Prostate gland (tissue), 2 donors: Measurements from ENCODE around the gene HELB. TPM values are rescaled to one million over a fixed set of nuclear protein-coding genes. Genes with fewer than 3 reads are reported as not detected.

ENCODE experiments used
- DNase-seq: peaks from one replicate; pipeline ENCODE4 v3.0.0-alpha.2; 2019; ENCODE audit warnings: low spot score
- H3K27ac ChIP-seq, 2 donors: fragments of 200-600 bp; sonication (generic); 2 replicates each; pipeline ENCODE4 v1.5.1; 2017 to 2019
- H3K27me3 ChIP-seq: fragments of 200-600 bp; sonication (generic); replicated peaks from 2 replicates; pipeline ENCODE4 v1.5.1; 2019; ENCODE audit not compliant: insufficient read depth
- H3K36me3 ChIP-seq, 2 donors: fragments of 200-600 bp; sonication (generic); 1 replicate in 1 of 2; 2 replicates in 1 of 2; pipeline versions ENCODE4 v1.5.1 to v1.8.1; 2017 to 2019
- H3K4me1 ChIP-seq: fragments of 200-600 bp; sonication (generic); replicated peaks from 2 replicates; pipeline ENCODE4 v1.5.1; 2019
- H3K4me3 ChIP-seq, 2 donors: fragments of 200-600 bp; sonication (generic); 2 replicates each; pipeline ENCODE4 v1.5.1; 2017 to 2019
- H3K9me3 ChIP-seq: fragments of 200-600 bp; sonication (generic); 2 replicates; pipeline ENCODE4 v1.5.1; 2017
- CTCF ChIP-seq, 4 experiments: fragments of 200-600 bp in 2 of 4; fragments of 450-650 bp in 2 of 4; sonication (generic) in 2 of 4; IDR thresholded peaks; 1 replicate in 3 of 4; 2 replicates in 1 of 4; pipeline ENCODE4 v1.5.1; 2016 to 2019; ENCODE audit warnings: antibody characterized with exemption in 4 of 4, mild to moderate bottlenecking in 2 of 4, moderate library complexity in 2 of 4
- POLR2A ChIP-seq: fragments of 450-650 bp; IDR thresholded peaks from one replicate; pipeline ENCODE4 v1.6.1; 2016; ENCODE audit warnings: antibody characterized with exemption, mild to moderate bottlenecking
- POLR2AphosphoS5 ChIP-seq: sonication (generic); formaldehyde crosslinking; IDR thresholded peaks from one replicate; pipeline ENCODE4 v1.6.1; 2017; ENCODE audit warnings: antibody characterized with exemption
- WGBS: methylation state at CpG from one replicate; pipeline ENCODE4 v1.1.5; 2018; 5-methylcytosine and 5-hydroxymethylcytosine counted together
- intact Hi-C: fragments of 100-400 bp; cut with DNase I; formaldehyde crosslinking; loops from one replicate; pipeline ENCODE4 v1.14.2; 2022
- total RNA-seq, 2 donors: library from RNA; depleted of rRNA; stranded (reverse); fragments of >200 nt; gene quantifications; one replicate each; pipeline ENCODE4 v1.1.0, GENCODE V29; 2016

Gene HELB
- total RNA-seq, 2 donors from 2014 or later: 2.7 to 4.1 TPM

- Histone ChIP-seq H3K4me3 (no peak overlapping the region), H3K27me3 (no peaks in the 10 kb centered on the region), H3K9me3 (no peaks in the 10 kb centered on the region), H3K27ac (no peak overlapping the region), H3K4me1 (no peaks in the 10 kb centered on the region), H3K36me3 (no peaks in the 10 kb centered on the region)
- no peak for DNase-seq
- intact Hi-C loops: no loop called here
- no peak for TF ChIP-seq POLR2A
- TF ChIP-seq CTCF (IDR thresholded peaks at IDR 0.05): no peak
- TF ChIP-seq POLR2AphosphoS5: no peak
- 79% methylated on average over 1 of the region's 1 CpG for WGBS
Measured at GRCh38 chr12:66273147-66273546, 29.1 kb upstream of the HELB start.

- Histone ChIP-seq H3K9me3 (no peaks in the 10 kb centered on the region), H3K27ac (no peak overlapping the region), H3K27me3 (no peaks in the 10 kb centered on the region), H3K36me3 (no peaks in the 10 kb centered on the region), H3K4me3 (no peak overlapping the region), H3K4me1 (no peaks in the 10 kb centered on the region)
- 67% methylated on average over 2 of the region's 2 CpGs for WGBS
- DNase-seq: no peak
- intact Hi-C loops: no loop called here
- no peak for TF ChIP-seq POLR2A
- no peak for TF ChIP-seq POLR2AphosphoS5
- no peak for TF ChIP-seq CTCF (IDR thresholded peaks at IDR 0.05)
Measured at GRCh38 chr12:66275040-66275439, 27.3 kb upstream of the HELB start.

GRCh38 chr12:66279123-66279712, 23.1 kb upstream of the HELB start:
- no peaks in the 10 kb centered on the region for H3K4me1 ChIP-seq
- H3K27ac ChIP-seq: no peak overlapping the region
- 52% methylated on average over 3 of the region's 3 CpGs for WGBS
- H3K4me3 ChIP-seq: no peak overlapping the region
- TF ChIP-seq POLR2AphosphoS5 (no peak), POLR2A (no peak), CTCF (IDR thresholded peaks at IDR 0.05) (peak in 2 of 4 experiments; percentile 12 to 20)
- no peaks in the 10 kb centered on the region for H3K36me3 ChIP-seq
- no peaks in the 10 kb centered on the region for H3K27me3 ChIP-seq
- no peak for DNase-seq
- H3K9me3 ChIP-seq: no peaks in the 10 kb centered on the region
- intact Hi-C loops: no loop called here

GRCh38 chr12:66280561-66280960, 21.7 kb upstream of the HELB start:
- 85% methylated on average over 1 of the region's 1 CpG for WGBS
- no peaks in the 10 kb centered on the region for H3K27me3 ChIP-seq
- H3K4me3 ChIP-seq: no peak overlapping the region
- intact Hi-C loops: no loop called here
- no peak overlapping the region for H3K27ac ChIP-seq
- DNase-seq: no peak
- H3K4me1 ChIP-seq: no peaks in the 10 kb centered on the region
- TF ChIP-seq POLR2A (no peak), CTCF (IDR thresholded peaks at IDR 0.05) (no peak), POLR2AphosphoS5 (no peak)
- H3K9me3 ChIP-seq: no peaks in the 10 kb centered on the region
- no peaks in the 10 kb centered on the region for H3K36me3 ChIP-seq

GRCh38 chr12:66282244-66282643, 20.0 kb upstream of the HELB start:
- intact Hi-C loops: no loop called here
- no peaks in the 10 kb centered on the region for H3K27me3 ChIP-seq
- no peaks in the 10 kb centered on the region for H3K36me3 ChIP-seq
- H3K27ac ChIP-seq: no peak overlapping the region
- no peak overlapping the region for H3K4me3 ChIP-seq
- H3K4me1 ChIP-seq: no peaks in the 10 kb centered on the region
- WGBS: 74% methylated on average over 3 of the region's 3 CpGs
- H3K9me3 ChIP-seq: no peaks in the 10 kb centered on the region
- TF ChIP-seq POLR2A: no peak
- no peak for TF ChIP-seq POLR2AphosphoS5
- TF ChIP-seq CTCF (IDR thresholded peaks at IDR 0.05): no peak
- no peak for DNase-seq
